SKM-1 (cell line): Measurements from ENCODE around the gene NATD1.

Experiments
- DNase-seq: peaks from one replicate; lab custom pipeline; 2025; ENCODE audit not compliant: unreplicated experiment; lab: John Stamatoyannopoulos, UW

The NATD1 gene

GRCh38 chr17:21289902-21290571 is 36.8 kb upstream of the NATD1 start:
- no peak for DNase-seq

- DNase-seq = no peak
Observed at GRCh38 chr17:21289175-21289901, 36.1 kb upstream of the NATD1 start.

GRCh38 chr17:21288571-21289017 is 35.4 kb upstream of the NATD1 start:
- DNase-seq = no peak

- peak; percentile 86 for DNase-seq
Observed at GRCh38 chr17:21287703-21288449, 34.7 kb upstream of the NATD1 start.

- DNase-seq = no peak
Observed at GRCh38 chr17:21286909-21287702, 33.9 kb upstream of the NATD1 start.

GRCh38 chr17:21286066-21286770 is 33.0 kb upstream of the NATD1 start:
- DNase-seq = peak; percentile 48

GRCh38 chr17:21285164-21286065 is 32.2 kb upstream of the NATD1 start:
- DNase-seq = no peak

GRCh38 chr17:21284319-21285163 is 31.3 kb upstream of the NATD1 start, which contains the start of gene MAP2K3:
Gene MAP2K3 (plus strand): TSS chr17:21284711. CDS start chr17:21284921, 210 bp downstream.
- DNase-seq = peak; percentile 98

- DNase-seq = no peak
Observed at GRCh38 chr17:21283482-21284318, 30.5 kb upstream of the NATD1 start.

GRCh38 chr17:21282850-21283249 is 29.6 kb upstream of the NATD1 start:
- DNase-seq = no peak

GRCh38 chr17:21282231-21282630 is 29.0 kb upstream of the NATD1 start:
- no peak for DNase-seq

- peak; percentile 38 for DNase-seq
Observed at GRCh38 chr17:21280081-21280518, 26.9 kb upstream of the NATD1 start.

- no peak for DNase-seq
Observed at GRCh38 chr17:21279582-21279981, 26.4 kb upstream of the NATD1 start.

- DNase-seq = no peak
Observed at GRCh38 chr17:21279198-21279535, 26.0 kb upstream of the NATD1 start.

GRCh38 chr17:21278450-21279197 is 25.4 kb upstream of the NATD1 start:
- DNase-seq = no peak

GRCh38 chr17:21277332-21277731 is 24.1 kb upstream of the NATD1 start:
- no peak for DNase-seq

- no peak for DNase-seq
Observed at GRCh38 chr17:21276264-21276588, 23.0 kb upstream of the NATD1 start.
